ENCODE measurements around the gene PIP5K1B. TPM values are rescaled to one million over a fixed set of nuclear protein-coding genes. Genes with fewer than 3 reads are reported as not detected.

Gene PIP5K1B
- total RNA-seq, 4 donors from 2014 or later: 0.63 to 1.6 (median 0.98) TPM

DNA sequence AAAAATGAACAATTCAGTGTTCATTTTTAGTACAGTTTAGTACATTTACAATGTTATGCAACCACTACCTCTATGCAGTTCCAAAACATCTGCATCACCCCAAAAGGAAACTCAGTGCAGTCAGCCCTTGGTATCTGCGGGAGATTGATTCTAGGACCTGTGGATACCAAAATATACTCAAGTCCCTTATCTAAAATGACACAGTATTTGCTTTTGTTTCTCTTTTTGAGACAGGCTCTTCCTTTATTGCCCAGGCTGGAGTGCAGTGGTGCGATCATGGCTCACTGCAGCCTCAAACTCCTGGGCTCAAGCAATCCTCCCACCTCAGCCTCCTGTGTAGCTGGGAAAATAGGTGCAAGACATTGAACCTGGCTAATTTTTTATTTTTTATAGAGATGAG is 114.0 kb downstream of the PIP5K1B start:
- 94 to 98% methylated on average over 2 of the region's 2 CpGs for WGBS, 2 donors
- no peaks in the 10 kb centered on the region for H3K4me1 ChIP-seq
- intact Hi-C loops (cut with DNase I): no loop called here
- no peaks in the 10 kb centered on the region for H3K27me3 ChIP-seq
- H3K36me3 ChIP-seq: no peaks in the 10 kb centered on the region
- no peaks in the 10 kb centered on the region for H3K9me3 ChIP-seq
- H3K4me3 ChIP-seq (replicated peaks in 1 of 3): no peak overlapping the region
- H3K27ac ChIP-seq: no peak overlapping the region
- no peak for TF ChIP-seq POLR2A (IDR thresholded peaks at IDR 0.05)
- TF ChIP-seq CTCF (IDR thresholded peaks at IDR 0.05): no peak
- no peak for DNase-seq

GRCh38 chr9:68821911-68822310 is 116.9 kb downstream of the PIP5K1B start:
- WGBS, 2 donors: 92 to 94% methylated on average over 2 of the region's 2 CpGs
- H3K27ac ChIP-seq: no peak overlapping the region
- intact Hi-C loops (cut with DNase I): no loop called here

GRCh38 chr9:68822596-68823165 is 117.6 kb downstream of the PIP5K1B start:
- TF ChIP-seq CTCF (IDR thresholded peaks at IDR 0.05): no peak
- Histone ChIP-seq H3K4me3 (replicated peaks in 1 of 3) (no peak overlapping the region), H3K36me3 (no peaks in the 10 kb centered on the region), H3K27me3 (no peaks in the 10 kb centered on the region), H3K9me3 (no peaks in the 10 kb centered on the region), H3K4me1 (no peaks in the 10 kb centered on the region), H3K27ac (no peak overlapping the region)
- DNase-seq: no peak
- intact Hi-C loops (cut with DNase I): no loop called here
- WGBS, 2 donors: 52 to 64% methylated on average over 6 of the region's 6 CpGs

More at GRCh38 chr9:68821911-68822310, 116.9 kb downstream of the PIP5K1B start:
- no peaks in the 10 kb centered on the region for H3K36me3 ChIP-seq
- TF ChIP-seq CTCF (IDR thresholded peaks at IDR 0.05) (no peak), POLR2A (IDR thresholded peaks at IDR 0.05) (no peak)
- DNase-seq: no peak
- no peaks in the 10 kb centered on the region for H3K4me1 ChIP-seq
- no peaks in the 10 kb centered on the region for H3K9me3 ChIP-seq
- no peak overlapping the region for H3K4me3 ChIP-seq (replicated peaks in 1 of 3)
- no peaks in the 10 kb centered on the region for H3K27me3 ChIP-seq

- no peak for DNase-seq
- TF ChIP-seq POLR2A (IDR thresholded peaks at IDR 0.05) (no peak), CTCF (IDR thresholded peaks at IDR 0.05) (no peak)
- H3K36me3 ChIP-seq: no peaks in the 10 kb centered on the region
- H3K27ac ChIP-seq: no peak overlapping the region
- no peaks in the 10 kb centered on the region for H3K27me3 ChIP-seq
- no peaks in the 10 kb centered on the region for H3K4me1 ChIP-seq
- 55 to 57% methylated on average over 9 of the region's 9 CpGs for WGBS, 2 donors
- intact Hi-C loops (cut with DNase I): no loop called here
- no peak overlapping the region for H3K4me3 ChIP-seq (replicated peaks in 1 of 3)
- H3K9me3 ChIP-seq: no peaks in the 10 kb centered on the region
Measured at GRCh38 chr9:68825762-68826472, 120.9 kb downstream of the PIP5K1B start.
